GM19035 (cell line): Measurements from ENCODE around the gene EYA4.
A peak's percentile ranks its signal among the peaks of the same experiment; 100 is the strongest.

Experiments used
- ATAC-seq: cut with Tn5 transposase; IDR thresholded peaks from one replicate; pipeline ENCODE4 v1.9.1; 2021; ENCODE audit not compliant: unreplicated experiment

Gene EYA4

GRCh38 chr6:133504158-133504557 lies 263.0 kb downstream of the EYA4 start:
- no peak for ATAC-seq

DNA sequence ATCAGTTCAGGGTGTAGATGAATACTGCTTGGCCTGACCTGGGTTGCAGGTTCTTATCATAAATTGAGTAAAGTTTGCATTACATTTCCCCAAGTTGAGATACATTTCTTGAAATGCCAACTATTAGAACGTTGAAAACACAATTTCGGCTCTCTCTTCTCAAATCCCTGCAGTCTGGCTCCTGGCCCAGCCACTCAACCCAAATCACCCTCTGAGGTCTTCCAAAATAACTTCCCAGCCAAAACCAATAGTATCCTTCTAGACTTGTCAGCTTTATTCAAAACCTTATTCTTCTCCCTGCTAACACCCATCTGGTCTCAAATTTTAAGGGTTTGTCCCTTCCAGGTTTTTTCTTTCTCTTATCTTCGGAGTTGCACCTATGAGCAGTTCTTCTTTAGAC lies 263.6 kb downstream of the EYA4 start:
- no peak for ATAC-seq

- no peak for ATAC-seq
Observed at GRCh38 chr6:133505681-133506080, 264.5 kb downstream of the EYA4 start.

- no peak for ATAC-seq
Observed at GRCh38 chr6:133512410-133513016, 271.4 kb downstream of the EYA4 start.

- no peak for ATAC-seq
Observed at GRCh38 chr6:133523816-133524215, 282.7 kb downstream of the EYA4 start.

GRCh38 chr6:133526436-133526835 lies 285.3 kb downstream of the EYA4 start:
- ATAC-seq = no peak

DNA sequence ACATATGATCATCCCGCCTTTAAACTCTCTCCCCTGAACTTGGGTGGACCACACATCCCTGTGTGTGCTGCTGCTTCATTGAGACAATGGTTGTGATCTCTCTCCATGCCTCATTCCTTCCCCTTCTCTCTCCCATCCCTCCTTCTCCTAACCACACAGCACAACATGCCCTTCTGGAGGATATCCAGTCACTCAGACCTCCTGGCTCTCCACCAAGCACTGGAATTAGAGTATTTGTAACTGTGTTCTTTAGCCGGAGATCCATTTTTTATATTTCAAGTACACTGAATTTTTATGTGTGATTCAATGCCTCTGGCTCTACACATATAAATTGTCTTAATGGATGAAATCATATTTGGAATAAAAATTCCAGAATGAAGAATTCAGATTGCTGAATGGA lies 287.4 kb downstream of the EYA4 start:
- ATAC-seq = no peak

GRCh38 chr6:133532908-133533307 lies 291.8 kb downstream of the EYA4 start:
- no peak for ATAC-seq

- no peak for ATAC-seq
Observed at GRCh38 chr6:133539502-133540259, 298.5 kb downstream of the EYA4 start.

- no peak for ATAC-seq
Observed at GRCh38 chr6:133540361-133540760, 299.2 kb downstream of the EYA4 start.

GRCh38 chr6:133541040-133541439 lies 299.9 kb downstream of the EYA4 start:
- no peak for ATAC-seq

GRCh38 chr6:133542056-133542821 lies 301.1 kb downstream of the EYA4 start:
- ATAC-seq = no peak

- no peak for ATAC-seq
Observed at GRCh38 chr6:133544419-133544818, 303.3 kb downstream of the EYA4 start.

GRCh38 chr6:133546098-133546497 lies 304.9 kb downstream of the EYA4 start:
- ATAC-seq = no peak

DNA sequence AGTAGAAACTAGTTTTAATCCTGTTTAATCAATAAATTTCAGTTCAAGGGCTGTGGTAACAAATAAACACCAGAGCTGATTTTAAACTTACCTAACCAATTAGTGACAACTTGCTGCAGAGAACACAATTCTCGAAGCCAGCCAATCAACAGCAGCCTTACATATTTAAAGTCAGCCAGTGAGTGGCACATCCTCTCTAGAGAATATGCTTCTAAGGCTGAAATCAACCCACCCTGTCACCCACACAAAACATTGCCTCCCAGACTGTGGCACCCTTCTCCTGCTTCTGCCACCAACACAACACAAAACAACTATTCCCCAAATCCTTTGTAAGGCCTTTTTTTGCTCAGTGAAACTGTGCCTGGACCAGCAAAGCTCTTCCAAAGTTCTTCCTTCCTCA lies 306.0 kb downstream of the EYA4 start:
- ATAC-seq = no peak

DNA sequence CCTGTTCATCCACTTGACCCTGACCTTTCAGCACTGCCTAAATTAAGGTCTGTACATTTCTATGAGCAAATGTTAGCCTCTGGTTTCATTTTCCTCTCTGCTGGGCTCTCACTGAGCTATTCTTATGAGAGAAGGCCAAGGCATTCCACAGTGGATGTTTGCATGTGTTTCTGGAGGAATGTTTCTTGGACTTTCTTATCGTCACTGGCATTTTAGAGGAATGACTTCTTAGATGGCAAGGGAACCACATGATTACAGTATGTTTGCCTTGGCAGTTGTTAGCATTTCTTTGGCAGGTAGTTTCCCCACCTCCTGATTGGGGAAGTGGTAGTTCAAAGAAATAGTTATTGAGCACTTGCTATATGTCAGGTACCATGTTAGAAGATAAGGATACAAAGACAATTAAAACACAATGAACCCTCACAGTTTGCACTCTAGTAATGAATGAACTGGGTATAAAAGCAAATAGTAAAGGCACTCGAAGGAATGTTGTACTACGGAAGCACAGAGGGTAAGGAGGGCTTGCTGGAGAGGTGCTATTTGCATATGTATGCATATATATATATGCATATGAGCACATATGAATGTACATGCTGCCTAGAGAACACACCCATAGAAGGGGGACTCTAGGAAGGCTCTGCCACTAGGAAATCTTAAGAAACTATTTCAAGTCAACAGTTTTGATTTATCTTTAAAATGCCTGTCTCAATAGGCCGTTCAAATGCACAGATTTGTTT lies 307.4 kb downstream of the EYA4 start:
- no peak for ATAC-seq

DNA sequence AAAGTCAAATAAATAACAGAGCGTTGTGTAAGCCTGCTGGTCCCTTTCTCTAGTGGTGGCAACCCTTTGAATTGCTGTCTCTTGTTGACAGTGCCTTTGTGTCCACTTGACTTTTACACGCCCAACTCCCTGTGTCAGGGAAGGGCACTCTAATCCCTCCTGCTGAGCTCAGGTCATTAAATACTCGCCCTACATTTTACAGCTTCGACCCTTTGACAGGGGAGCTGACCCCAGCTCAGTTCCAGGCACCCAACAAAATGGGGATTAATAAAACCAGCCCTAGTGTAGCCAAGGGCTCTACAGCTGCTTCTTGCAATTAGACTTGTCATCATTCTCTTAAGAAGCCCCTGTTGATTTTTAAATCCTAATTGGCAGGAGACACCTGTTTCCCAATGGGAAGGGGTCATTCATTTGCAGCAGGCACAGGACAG lies 308.2 kb downstream of the EYA4 start:
- no peak for ATAC-seq

DNA sequence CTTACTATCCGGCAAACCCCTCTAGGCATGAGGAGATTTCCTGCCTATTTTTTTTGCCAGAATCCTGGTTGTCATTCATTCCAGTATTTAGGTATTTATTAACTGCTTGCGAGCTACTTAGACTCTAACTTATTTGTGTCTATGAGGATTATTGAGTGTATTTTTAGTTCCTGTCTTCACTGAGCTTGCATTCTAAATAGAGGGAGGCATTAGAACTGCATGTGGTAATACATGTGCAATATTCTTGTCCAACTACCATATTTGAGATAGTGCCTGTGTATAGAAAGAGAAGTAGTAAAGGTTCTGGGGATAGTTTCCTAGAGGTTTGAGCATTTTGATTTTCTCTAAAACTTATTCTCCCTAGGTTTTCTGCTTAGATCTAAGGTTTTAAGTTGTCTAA lies 308.9 kb downstream of the EYA4 start:
- no peak for ATAC-seq

GRCh38 chr6:133551436-133551835 lies 310.3 kb downstream of the EYA4 start:
- no peak for ATAC-seq

DNA sequence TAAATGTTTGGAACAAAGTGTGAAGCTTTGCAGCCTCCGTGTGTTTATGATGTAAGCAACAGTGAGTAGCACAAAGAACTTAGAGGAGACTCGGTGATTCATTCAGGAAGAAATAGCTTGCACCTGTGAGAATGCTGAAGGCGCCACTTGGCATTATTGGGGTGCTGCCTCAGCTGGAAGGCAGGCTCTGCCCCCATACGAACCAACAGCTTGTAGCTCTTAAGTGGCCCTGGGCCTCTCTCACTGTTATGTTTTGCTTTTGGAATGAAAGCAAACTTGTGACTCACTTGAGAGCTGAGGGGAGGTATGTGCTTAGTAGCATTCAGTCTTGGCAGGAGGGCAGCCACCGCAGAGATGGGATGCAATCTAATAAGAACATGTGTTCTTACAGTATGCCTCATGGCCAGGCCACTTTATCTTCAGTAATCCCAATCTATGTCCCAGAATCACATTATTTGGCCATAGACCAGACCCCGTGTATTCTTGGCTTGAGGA lies 310.7 kb downstream of the EYA4 start:
- no peak for ATAC-seq

DNA sequence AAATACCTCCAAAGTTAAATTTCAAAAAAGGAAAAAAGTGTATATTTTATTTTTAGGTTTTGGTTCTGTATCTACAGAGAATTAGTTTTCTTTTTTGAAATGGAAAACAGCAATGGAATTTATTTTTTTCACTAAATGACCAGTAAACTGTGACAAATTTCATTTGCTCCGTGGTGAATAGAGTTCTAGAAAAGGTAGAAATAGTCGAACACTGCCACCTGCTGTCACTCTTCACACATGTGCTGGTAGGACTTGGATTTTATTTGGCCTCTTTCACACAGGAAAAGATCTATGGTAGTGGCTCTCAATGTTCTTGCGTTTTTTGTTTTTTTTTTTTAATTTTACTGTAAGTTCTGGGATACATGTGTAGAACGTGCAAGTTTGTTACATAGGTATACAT lies 312.5 kb downstream of the EYA4 start:
- peak; percentile 72 for ATAC-seq
